ENCODE data around the gene SRSF12.

DNA sequence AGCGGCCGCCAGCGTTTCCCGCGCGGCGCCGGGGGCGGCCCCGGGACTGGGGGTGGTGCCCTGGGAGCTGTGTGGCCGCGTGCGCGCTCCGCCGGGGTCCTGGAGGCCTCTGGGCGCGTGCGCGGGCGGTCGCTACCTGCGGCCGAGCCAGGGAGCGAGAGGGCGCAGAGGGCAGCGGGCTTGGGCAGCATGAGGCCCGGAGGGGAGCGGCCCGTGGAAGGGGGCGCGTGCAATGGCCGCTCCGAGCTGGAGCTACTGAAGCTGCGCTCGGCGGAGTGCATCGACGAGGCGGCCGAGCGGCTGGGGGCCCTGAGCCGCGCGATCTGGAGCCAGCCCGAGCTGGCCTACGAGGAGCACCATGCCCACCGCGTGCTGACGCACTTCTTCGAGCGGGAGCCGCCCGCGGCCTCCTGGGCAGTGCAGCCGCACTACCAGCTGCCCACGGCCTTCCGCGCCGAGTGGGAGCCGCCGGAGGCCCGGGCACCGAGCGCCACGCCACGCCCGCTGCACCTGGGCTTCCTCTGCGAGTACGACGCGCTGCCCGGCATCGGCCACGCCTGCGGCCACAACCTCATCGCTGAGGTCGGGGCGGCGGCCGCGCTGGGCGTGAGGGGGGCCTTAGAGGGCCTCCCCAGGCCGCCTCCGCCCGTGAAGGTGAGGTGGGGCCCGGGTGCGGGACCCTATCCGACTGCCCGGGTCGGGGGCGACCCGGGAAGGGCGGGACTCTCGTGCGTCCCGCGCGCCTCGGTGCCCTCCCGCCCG is 28.3 kb upstream of the SRSF12 start, which contains the start of gene PM20D2:
- TF ChIP-seq, protein P1, sequence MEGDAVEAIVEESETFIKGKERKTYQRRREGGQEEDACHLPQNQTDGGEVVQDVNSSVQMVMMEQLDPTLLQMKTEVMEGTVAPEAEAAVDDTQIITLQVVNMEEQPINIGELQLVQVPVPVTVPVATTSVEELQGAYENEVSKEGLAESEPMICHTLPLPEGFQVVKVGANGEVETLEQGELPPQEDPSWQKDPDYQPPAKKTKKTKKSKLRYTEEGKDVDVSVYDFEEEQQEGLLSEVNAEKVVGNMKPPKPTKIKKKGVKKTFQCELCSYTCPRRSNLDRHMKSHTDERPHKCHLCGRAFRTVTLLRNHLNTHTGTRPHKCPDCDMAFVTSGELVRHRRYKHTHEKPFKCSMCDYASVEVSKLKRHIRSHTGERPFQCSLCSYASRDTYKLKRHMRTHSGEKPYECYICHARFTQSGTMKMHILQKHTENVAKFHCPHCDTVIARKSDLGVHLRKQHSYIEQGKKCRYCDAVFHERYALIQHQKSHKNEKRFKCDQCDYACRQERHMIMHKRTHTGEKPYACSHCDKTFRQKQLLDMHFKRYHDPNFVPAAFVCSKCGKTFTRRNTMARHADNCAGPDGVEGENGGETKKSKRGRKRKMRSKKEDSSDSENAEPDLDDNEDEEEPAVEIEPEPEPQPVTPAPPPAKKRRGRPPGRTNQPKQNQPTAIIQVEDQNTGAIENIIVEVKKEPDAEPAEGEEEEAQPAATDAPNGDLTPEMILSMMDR (IDR thresholded peaks at IDR 0.05; ENCODE audit: insufficient read depth, low read length, poor library complexity, severe bottlenecking) = no peak
- no peak for TF ChIP-seq EZH2phosphoT487 (conservative IDR thresholded peaks at IDR 0.05; ENCODE audit: low read length)

Data from SU-DHL-6 (cell line).